GM12801 (cell line): ENCODE measurements around the gene VPS13D.

ENCODE experiments used
- TF ChIP-seq, protein P1 (sequence below): IDR thresholded peaks from one replicate; pipeline ENCODE4 v1.5.1; 2011; ENCODE audit warnings: control low read depth; ENCODE audit not compliant: insufficient read length; ENCODE audit errors: extremely low read depth

VPS13D gene

GRCh38 chr1:12544357-12544756 is 314.5 kb downstream of the VPS13D start:
- TF ChIP-seq, protein P1, sequence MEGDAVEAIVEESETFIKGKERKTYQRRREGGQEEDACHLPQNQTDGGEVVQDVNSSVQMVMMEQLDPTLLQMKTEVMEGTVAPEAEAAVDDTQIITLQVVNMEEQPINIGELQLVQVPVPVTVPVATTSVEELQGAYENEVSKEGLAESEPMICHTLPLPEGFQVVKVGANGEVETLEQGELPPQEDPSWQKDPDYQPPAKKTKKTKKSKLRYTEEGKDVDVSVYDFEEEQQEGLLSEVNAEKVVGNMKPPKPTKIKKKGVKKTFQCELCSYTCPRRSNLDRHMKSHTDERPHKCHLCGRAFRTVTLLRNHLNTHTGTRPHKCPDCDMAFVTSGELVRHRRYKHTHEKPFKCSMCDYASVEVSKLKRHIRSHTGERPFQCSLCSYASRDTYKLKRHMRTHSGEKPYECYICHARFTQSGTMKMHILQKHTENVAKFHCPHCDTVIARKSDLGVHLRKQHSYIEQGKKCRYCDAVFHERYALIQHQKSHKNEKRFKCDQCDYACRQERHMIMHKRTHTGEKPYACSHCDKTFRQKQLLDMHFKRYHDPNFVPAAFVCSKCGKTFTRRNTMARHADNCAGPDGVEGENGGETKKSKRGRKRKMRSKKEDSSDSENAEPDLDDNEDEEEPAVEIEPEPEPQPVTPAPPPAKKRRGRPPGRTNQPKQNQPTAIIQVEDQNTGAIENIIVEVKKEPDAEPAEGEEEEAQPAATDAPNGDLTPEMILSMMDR = no peak

GRCh38 chr1:12544992-12545391 is 315.2 kb downstream of the VPS13D start:
- TF ChIP-seq, protein P1 = no peak

GRCh38 chr1:12546771-12547585 is 317.1 kb downstream of the VPS13D start:
- TF ChIP-seq, protein P1 = no peak

- TF ChIP-seq, protein P1 = no peak
Observed at GRCh38 chr1:12547586-12548225, 317.9 kb downstream of the VPS13D start.

DNA sequence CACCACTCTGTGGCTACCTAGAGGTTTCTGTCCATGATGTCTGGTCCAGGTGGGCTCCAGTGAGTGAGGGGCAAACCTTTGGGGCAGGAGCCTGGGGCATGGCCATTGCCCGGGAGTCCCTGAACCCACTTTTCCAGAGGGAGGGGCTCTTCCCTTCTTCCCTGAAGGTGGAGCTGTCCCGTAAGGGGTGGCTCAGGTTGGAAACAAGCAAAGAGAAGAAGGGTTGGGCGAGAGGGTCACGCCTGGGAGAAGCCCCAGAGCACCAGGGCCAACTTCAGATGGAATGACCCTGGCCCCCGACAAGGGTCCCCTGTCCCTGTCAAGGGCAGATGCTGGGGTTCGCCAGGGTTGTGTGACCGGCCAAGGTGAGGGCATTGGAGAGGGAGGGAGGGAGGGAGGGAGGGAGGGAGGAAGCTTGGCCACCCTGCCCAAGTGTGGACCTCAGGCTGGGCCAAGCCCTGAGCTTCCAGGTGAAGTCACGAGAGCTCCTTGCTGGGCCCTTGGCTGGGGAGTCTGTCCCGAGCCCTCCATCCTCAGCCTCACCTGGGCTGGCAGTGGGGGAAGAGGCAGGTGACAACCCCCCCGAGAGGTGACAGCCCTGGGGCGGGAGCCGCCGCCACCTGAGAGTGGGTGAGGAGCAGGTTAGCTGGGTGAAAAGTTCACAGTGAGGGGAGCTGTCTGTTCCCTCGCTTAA is 318.6 kb downstream of the VPS13D start:
- TF ChIP-seq, protein P1 = no peak

DNA sequence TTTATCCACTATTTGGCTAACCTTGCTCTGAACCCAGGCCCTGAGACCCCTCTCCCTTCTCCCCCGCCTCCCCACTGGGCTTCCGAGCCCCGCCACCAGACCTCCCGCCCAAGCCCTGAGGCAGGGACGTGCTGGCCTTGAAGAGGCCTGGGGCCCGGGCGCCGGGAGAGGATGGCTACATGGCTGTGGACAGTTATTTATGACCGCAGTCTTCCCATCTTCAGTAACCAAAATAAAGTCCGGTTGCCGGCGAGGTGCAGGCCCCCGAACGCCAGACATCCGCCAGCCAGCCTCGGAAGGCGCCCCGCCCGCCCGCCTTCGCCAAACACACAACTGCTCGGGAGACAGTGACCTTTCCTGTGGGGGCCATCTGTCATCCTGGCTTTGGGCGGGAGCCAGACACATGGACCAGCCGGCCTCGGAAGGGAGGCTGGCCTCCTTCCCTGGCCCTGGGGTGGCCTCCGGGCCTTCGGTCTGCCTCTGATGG is 319.2 kb downstream of the VPS13D start:
- TF ChIP-seq, protein P1 = no peak
